Hindlimb muscle (tissue), 1 donor: ENCODE results near the gene NUP188. TPM values are rescaled to one million over a fixed set of nuclear protein-coding genes. Genes with fewer than 3 reads are reported as not detected.
A peak's percentile ranks its signal among the peaks of the same experiment; 100 is the strongest.
"Not testable (repeated sequence)": the region's sequence is repeated elsewhere in the genome, so short reads cannot be mapped to it uniquely, and the experiment has no call there.

ENCODE experiments used
- DNase-seq: peaks from one replicate; pipeline ENCODE4 v3.0.0-alpha.2; 2013
- polyA plus RNA-seq: library from polyadenylated mRNA; unstranded; fragments of 120-200 nt; gene quantifications from one replicate; pipeline ENCODE4 v1.2.1, GENCODE V29; 2013; ENCODE audit not compliant: insufficient read length

Gene NUP188
- polyA plus RNA-seq, 1 donor: 36.4 TPM

DNA sequence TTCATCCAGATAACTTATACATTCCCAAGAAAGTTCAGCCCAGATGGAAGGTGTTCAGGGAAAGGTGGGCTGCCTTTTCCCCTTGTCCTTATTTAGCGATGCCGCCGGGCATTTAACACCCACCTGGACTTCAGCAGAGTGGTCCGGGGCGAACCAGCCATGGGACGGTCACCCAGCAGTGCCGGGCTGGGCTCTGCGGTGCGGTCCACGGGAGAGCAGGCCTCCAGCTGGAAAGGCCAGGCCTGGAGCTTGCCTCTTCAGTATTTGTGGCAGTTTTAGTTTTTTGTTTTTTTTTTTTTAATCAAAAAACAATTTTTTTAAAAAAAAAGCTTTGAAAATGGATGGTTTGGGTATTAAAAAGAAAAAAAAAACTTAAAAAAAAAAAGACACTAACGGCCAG is 30.8 kb upstream of the NUP188 start:
- DNase-seq: no peak

DNA sequence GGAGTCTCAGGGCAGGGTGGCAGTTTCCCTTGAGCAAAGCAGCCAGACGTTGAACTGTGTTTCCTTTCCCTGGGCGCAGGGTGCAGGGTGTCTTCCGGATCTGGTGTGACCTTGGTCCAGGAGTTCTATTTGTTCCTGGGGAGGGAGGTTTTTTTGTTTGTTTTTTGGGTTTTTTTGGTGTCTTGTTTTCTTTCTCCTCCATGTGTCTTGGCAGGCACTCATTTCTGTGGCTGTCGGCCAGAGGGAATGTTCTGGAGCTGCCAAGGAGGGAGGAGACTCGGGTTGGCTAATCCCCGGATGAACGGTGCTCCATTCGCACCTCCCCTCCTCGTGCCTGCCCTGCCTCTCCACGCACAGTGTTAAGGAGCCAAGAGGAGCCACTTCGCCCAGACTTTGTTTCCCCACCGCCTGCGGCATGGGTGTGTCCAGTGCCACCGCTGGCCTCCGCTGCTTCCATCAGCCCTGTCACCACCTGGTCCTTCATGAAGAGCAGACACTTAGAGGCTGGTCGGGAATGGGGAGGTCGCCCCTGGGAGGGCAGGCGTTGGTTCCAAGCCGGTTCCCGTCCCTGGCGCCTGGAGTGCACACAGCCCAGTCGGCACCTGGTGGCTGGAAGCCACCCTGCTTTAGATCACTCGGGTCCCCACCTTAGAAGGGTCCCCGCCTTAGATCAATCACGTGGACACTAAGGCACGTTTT is 30.2 kb upstream of the NUP188 start:
- DNase-seq: peak; percentile 75

DNA sequence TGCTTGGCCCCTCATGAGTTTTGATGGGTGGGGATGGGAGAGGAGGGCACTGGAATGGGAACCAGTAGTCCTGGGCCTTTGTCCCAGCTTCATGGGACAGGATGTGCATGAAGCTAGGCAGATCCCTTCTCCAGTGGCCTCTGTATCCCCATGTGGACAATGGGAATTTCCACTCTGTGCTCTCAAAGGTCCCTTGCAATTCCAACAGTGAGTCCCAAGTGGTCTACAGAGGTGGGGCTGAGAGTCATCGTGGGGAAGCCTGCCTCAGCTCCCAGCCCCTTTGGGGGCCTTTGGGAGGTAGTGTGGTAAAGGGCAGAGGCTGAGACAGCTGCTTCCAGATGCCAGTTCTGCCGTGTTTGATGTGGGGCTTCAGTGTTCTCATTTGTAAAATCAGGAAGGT is 28.6 kb upstream of the NUP188 start:
- no peak for DNase-seq

DNA sequence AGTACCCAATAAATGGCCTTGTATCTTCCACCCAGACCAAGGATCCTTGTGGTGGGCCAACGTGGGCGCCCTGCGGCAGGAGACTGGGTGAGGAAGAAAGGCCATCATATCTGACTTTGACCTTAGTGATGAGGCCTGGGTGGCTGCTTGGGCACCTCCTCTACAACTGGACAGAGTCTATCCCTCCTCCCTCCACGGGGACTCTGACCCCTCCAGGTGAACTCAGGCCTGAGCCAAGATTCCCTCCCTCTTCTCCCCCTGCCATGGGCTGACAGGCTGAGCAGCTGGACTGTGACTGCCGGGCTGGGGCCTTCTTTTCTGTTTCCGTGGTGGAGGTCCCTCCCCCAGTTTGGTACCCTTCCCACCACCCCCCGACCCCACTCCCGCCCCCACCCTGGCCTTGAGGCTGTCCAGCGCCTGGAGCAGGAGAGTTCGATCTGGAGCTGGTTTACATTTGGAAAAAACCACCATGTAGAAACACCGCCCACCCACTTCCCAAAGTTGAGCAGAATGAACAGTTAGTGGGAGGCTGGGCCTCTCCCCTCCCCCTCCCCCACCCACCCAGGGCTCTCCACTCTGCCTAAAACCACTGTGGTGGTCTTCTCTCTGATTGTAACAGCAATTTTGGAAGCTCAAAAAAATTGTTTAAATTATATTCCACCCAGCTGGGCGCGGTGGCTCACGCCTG is 28.0 kb upstream of the NUP188 start:
- DNase-seq: no peak

DNA sequence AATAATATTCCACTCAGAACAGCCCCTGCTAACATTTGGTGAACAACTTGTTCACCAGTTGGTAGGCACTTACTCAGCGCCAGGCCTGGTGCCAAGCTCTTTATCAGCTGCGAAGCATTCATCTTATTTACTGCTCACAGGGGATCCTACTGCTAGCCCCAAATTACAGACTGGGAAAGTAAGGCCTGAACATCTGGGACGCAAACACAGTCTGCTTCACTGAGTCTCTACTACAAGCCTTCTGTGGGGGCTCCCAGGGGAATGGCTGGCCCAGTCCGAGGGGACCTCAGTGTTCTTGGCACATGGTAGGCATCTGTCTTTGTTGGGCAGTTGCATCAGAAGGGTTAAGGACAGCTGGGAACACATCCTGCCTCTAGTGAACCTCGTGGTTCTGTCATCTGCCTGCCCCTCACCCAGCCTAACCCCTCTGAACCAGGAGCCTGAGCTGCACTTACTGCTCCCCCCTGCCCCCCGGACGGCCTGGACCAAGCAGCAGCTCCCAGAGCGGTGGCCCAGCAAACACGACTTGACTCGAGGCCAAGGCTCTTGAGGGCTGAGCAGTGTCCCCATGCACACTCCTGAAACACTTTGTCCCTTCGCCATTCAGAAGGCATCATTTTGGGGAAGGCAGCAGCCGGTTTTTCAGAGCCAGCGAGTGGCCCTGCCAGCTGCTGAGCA is 27.0 kb upstream of the NUP188 start, which contains the start of gene PHYHD1:
PHYHD1 (plus strand) TSS at position 602 of the 678 bp plus-strand sequence. CDS start 1,342 bp downstream, outside the sequence.
- DNase-seq: peak; percentile 37

DNA sequence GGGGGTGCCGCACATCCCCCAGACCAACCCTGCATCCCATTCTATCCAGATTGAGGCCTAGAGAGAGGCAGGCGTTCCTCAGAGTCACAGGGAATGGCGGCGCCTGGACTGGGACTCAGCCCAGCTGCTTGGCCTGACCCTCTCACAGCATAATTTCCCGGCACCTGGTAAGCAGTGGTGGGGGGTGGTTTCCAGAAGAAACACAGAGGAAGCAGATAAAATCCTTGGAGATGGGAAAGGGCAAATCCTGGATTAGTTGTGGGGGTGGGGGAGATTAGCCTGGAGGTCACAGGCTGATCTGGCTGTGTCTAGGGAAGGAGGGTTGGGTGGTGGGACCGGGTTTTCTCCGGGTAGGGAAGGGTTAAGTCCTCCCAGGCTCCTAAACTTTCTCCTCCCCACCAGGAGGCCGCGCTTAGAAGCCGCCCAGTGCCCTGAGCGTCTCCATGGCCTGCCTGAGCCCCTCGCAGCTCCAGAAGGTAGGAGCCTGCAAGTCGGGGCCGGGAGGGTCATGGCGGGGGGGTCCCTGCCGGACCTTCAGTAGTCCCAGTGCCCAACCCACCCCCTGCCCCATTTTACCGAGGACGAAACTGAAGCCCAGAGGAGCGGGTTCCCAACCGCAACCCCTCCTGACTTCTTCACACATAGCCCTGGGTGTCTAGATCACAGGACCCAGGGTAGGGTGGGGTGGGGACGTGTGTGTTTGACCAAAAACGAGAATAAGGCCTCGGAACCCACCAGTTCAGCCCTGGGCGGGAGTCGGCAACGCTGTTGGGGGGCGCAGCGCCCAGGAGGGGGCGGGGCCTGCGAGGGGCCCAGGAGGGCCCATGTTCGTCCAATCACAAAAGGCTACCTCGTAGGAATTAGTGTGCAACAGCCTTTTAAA is 25.4 kb upstream of the NUP188 start:
- DNase-seq: peak; percentile 70

DNA sequence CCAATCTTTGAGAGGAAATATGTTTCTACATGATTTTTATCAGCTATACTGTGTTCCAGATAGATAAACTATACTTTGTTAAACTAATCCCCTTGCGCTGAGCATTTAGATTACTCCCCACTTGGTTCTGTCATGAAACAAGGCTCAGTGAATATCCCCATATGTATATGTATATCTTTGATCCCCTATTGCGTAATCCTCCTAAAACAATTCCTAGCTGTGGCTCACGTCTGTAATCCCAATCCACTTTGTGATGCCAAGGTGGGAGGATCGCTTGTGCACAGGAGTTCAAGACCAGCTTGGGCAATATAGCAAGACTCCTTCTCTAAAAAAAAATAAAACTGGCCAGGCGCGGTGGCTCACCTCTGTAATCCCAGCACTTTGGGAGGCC is 24.0 kb upstream of the NUP188 start:
- no peak for DNase-seq

DNA sequence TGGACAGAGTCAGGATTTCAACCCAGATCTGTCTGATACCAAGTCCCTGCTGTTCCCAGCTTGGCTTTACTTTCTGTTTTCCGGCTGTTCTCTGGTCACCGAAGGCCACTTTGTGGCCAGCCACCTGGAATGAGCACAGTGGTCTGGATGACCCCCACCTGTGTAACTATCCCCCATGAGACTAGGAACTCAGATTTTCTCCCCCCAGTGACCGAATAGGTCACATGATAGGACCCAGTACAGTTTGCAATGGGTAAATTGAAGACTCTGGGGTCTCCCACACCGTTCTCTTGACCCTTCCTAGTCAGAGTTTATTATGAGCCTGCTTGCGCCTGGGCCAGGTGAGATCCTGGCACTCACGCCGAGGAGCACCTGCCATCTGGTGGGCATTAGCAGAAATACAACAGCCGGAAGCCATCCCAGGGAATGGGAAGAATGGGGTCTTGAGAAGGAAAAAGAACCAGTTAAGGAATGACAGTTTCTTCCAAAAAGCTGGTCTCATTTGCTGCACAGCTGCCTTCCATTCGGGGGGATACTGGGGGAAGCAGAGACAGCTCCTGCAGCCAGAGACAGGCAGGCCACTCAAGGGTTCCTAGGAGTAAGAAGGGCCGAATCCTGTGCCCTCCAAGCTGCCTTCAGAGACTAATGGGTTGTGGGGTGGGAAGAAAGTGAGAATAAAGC is 19.6 kb upstream of the NUP188 start:
- peak; percentile 34 for DNase-seq

DNA sequence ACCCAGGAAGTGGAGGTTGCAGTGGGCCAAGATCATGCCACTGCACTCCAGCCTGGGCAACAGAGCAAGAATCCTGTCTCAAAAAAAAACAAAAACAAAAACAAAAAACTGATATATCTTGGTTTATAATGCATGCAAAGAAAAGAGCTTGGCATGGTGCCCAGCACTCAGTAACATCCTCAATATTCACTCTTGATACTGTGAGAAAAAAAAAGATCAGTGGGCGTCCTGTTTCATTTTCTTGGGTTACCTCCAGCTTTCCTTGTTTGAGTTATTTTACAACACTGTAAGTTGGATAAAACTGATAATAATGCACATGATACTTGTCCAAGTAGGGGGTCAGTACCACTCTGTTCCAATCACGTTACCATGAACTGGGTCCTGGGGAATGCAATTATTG is 18.9 kb upstream of the NUP188 start:
- no peak for DNase-seq

DNA sequence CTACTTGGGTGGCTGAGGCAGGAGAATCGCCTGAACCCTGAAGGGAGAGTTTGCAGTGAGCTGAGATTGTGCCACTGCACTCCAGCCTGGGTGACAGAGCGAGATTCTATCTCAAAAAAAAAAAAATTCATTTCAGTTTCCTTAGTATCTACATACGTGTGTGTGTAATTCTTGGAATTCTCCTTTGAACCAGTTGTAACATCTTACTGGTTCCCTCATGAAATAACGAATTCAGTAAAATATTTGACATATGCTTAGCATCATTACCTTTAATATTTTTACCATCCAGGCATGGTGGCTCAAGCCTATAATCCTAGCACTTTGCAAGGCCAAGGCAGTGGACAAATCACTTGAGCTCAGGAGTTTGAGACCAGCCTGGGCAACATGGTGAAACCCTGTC is 17.9 kb upstream of the NUP188 start:
- DNase-seq: no peak

DNA sequence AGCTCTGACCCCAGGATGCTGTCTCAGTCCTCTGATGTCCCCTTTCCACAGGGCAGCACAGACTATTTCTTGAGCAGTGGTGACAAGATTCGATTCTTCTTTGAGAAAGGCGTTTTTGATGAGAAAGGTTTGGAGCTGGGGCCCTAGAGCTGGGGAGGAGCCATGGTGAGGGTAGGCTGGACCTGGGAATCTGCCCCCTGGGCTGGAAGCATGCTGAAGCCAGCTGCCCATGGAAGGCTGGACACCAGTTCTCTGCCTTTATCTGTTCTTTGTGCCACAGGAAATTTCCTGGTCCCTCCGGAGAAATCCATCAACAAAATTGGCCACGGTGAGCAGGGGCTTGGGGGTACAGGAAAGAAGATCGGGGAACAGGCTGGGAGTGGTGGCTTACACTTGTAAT is 13.8 kb upstream of the NUP188 start:
- no peak for DNase-seq

DNA sequence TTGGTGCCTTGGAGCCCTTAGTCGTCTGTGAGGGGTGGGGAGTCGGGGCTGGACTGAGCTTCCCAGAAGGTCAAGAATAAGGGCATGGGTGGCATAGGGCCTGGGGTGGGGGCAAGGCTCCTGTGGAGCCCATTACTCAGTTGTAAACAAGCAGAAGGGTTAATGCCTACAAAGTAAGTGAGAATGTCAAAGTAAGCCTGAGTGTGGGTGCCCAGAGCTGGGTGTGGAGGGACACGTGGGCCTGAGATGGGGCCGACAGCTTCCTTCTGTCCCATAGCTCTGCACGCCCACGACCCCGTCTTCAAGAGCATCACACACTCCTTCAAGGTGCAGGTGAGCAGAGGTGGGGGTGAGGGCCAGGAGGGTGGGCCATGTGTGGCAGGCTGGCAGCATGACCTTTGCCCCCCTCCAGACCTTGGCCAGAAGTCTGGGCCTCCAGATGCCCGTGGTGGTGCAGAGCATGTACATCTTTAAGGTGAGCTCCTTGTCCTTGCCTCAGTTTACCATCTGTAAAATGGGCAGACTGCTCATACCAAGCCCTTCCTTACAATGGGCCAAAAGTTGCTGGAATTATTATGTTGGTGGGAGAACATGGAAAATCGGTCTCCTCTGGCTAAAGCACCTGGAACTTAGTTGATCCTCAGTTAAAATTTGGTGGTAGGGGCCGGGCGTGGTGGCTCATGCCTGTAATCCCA is 11.2 kb upstream of the NUP188 start:
- no peak for DNase-seq

DNA sequence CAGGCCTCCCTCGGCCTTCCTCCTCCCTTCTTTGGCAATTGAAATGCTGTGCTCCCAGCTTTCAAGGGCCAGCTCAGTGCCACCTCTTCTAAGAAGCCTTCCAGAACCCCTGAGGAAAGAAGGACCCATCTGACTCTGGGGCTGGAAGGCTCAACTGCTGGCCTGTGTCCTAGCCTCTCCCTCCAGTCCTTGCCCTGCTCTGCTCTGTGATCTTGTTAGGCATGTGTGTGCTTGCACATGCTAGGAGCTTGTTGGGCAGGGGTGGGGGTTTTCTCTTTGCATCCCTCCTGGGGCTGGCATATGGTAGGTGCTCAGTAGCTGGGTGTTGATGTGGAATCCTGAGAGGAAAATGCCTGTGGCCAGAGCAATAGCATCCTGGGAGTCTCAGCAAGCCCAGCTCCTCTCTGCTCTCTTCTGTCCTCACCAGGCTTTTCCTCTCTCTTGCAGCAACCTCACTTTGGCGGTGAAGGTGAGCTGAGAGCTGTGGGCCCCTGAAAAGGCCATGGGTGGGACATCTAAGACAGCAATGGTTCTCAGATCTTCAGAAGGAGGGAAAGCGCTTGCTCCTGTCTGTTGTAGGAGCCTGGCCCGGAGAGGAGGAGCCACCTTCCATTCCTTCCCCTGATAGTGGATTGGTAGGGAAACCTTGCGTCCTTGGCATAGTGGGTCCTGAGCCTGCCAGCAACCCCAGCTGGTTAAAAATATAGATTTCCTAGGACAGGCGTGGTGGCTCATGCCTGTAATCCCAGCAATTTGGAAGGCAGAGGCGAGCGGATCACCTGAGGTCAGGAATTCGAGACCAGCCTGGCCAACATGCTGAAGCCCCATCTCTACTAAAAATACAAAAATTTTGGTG is 10.0 kb upstream of the NUP188 start:
- DNase-seq: no peak

DNA sequence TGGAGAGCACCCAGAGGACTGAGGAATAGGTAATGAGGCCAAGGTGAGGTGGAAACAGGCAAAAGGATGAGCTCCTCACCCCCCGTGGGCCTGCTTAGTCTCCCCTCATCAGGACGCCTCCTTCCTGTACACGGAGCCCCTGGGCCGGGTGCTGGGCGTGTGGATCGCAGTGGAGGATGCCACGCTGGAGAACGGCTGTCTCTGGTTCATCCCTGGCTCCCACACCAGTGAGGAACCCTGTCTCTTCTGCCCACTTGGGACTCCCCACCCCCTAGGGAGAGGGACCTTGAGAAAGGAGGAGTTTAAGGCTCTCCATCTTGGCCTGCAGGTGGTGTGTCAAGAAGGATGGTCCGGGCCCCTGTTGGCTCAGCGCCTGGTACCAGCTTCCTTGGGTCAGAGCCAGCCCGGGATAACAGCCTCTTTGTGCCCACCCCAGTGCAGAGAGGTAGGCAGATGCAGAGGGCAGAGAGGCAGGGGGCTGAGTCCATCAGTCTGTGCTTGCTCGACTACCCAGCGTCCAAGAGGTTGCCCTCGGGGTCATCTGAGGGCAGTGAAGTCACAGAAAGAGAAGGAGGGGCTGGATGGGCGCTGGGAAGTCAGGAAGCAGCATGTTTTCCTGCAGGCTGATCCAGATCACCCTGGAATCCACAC is 7.1 kb upstream of the NUP188 start:
- DNase-seq: no peak

DNA sequence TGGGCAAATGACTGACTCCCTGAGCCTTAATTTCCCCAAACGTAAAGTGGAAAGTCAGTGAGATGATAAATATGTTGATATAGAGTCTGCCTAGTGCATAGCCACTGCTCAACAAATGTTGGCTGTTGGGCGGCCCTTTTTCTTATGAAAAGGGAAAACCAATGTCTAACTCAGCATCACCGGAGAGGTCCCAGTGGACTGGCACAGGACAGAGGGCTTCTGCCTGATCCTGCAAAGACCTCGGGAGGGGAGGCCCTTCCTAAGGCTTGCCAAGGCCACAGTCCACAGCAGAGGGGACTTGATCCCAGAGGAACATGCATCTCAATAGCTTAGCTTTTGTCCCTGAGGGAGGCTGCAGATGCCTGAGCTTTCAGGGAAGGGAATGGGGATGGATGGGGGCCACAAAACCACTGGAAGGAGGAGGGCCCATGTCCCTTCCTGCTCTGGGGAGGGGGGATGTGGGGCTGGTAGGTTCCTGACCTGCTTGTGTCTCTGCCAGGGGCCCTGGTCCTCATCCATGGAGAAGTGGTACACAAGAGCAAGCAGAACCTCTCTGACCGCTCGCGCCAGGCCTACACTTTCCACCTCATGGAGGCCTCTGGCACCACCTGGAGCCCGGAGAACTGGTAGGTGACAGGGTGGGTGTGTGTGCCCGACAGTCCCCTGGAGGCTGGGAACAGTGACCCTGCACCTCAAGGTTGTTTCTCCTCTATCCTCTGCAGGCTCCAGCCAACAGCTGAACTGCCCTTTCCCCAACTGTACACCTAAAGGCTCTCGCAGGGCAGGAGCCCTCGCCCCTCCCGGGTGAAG is 6.3 kb upstream of the NUP188 start:
- no peak for DNase-seq

DNA sequence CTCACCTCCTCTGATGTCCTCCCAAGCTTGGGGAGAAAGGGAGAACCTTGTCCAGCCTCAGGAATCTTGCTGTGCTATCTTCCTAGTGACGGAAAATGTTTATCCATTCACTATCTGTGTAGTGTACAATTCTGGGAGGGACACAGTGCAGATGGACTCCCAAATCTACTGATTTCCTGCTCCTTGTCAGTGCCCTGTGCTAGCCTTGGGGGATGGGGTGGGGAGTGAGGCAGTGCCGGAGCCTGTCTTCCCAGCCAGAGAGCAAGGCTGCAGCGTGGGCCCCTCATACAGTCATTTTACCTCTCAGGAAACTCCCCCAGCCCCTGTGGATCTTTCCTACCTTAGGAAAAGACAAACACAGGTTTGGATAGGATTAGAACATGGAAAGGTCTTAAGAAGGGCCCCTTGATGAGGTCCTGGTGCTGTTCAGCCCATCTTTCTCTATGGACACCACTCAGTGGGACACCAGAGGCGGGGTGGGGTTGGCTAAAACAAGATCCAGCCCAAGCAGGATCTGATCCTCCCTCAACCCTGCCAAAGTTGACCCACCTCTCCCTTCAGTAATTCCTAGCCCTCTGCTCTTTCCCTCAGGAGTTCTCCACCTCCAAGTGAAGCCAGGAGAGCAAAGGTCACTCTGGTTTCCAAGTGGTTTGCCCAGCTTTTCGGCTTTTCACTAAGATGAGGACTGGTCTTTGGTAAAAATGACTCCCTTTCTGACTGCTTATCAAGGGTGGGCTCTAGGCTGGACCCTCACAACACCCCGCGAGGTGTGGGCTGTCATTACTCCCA is 3.5 kb upstream of the NUP188 start:
- DNase-seq: no peak

DNA sequence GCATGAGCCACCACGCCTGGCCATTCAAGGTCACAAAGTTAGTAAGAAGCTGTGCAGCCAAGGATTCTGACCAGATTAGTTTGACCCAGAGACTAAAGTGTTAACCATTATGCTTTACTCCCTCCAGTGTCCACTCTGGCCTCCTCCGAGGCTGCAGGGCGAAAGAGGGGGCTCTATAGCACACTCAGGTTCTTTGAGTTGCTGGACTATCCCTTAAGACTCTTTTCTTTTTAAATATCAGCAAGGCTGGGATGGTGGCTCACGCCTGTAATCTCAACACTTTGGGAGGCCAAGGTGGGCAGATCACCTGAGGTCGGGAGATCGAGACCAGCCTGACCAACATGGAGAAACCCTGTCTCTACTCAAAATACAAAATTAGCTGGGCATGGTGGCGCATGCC is 2.5 kb upstream of the NUP188 start:
- not testable (repeated sequence) for DNase-seq
